Peyer's patch (tissue), 4 donors: ENCODE data around the gene FBXW9.

Experiments used
- CTCF ChIP-seq, 6 experiments: fragments of 450-650 bp in 4 of 6; fragments of 200-600 bp in 2 of 6; sonication (generic) in 1 of 6; IDR thresholded peaks; one replicate each; pipeline ENCODE4 v1.5.1; 2017 to 2019; ENCODE audit warnings: antibody characterized with exemption in 6 of 6, mild to moderate bottlenecking in 3 of 6, moderate library complexity in 1 of 6
- POLR2A ChIP-seq, 2 donors: fragments of 450-650 bp; IDR thresholded peaks; one replicate each; pipeline ENCODE4 v1.5.1; 2017; ENCODE audit warnings: antibody characterized with exemption in 2 of 2, mild to moderate bottlenecking in 2 of 2, moderate library complexity in 2 of 2

GRCh38 chr19:12670159-12670928 is 26.1 kb downstream of the FBXW9 start:
- TF ChIP-seq CTCF (IDR thresholded peaks at IDR 0.05), result no peak
- TF ChIP-seq POLR2A (IDR thresholded peaks at IDR 0.05), result no peak
